DOHH2 (cell line): ENCODE measurements around the gene MAPKAPK2.

ENCODE experiments used
- H3F3A ChIP-seq: fragments of 200-600 bp; sonication (generic), shearing (Covaris generic); 2 replicates; pipeline ENCODE4 v1.6.0; 2016; ENCODE audit warnings: antibody characterized with exemption, mild to moderate bottlenecking; ENCODE audit not compliant: control insufficient read depth, insufficient read depth
- H3K27ac ChIP-seq: fragments of 200-600 bp; sonication (generic); 2 replicates; pipeline ENCODE4 v1.5.1; 2014; ENCODE audit warnings: low read depth, mild to moderate bottlenecking, low read length, moderate library complexity
- H3K27me3 ChIP-seq: fragments of 200-600 bp; sonication (generic); 2 replicates; pipeline ENCODE4 v1.6.1; 2014; ENCODE audit warnings: mild to moderate bottlenecking, low read length, mixed read lengths; ENCODE audit not compliant: control insufficient read depth
- H3K36me3 ChIP-seq: fragments of 200-600 bp; sonication (generic); 2 replicates; pipeline ENCODE4 v1.6.1; 2014; ENCODE audit warnings: mild to moderate bottlenecking, low read length, moderate library complexity, mixed read lengths; ENCODE audit not compliant: control insufficient read depth
- H3K4me1 ChIP-seq: fragments of 200-600 bp; sonication (generic); 2 replicates; pipeline ENCODE4 v1.6.1; 2014; ENCODE audit warnings: mild to moderate bottlenecking, low read length, mixed read lengths; ENCODE audit not compliant: control insufficient read depth
- H3K4me2 ChIP-seq: fragments of 200-600 bp; sonication (generic); 2 replicates; pipeline ENCODE4 v1.6.0; 2014; ENCODE audit warnings: mild to moderate bottlenecking, low read length, moderate library complexity
- H3K4me3 ChIP-seq: fragments of 200-600 bp; sonication (generic); 2 replicates; pipeline ENCODE4 v1.5.1; 2014; ENCODE audit warnings: mild to moderate bottlenecking, low read length, mixed read lengths
- H3K79me2 ChIP-seq: fragments of 200-600 bp; sonication (generic); 2 replicates; pipeline ENCODE4 v1.6.1; 2014; ENCODE audit warnings: mild to moderate bottlenecking, low read length, mixed read lengths; ENCODE audit not compliant: control insufficient read depth
- H3K9me2 ChIP-seq: fragments of 200-600 bp; sonication (generic); replicated peaks from 2 replicates; pipeline ENCODE4 v1.6.1; 2014; ENCODE audit warnings: mild to moderate bottlenecking, low read length, mixed read lengths; ENCODE audit not compliant: control insufficient read depth
- H3K9me3 ChIP-seq: fragments of 200-600 bp; sonication (generic); 2 replicates; pipeline ENCODE4 v1.6.1; 2014; ENCODE audit warnings: antibody characterized with exemption, low read length, mixed read lengths; ENCODE audit not compliant: control insufficient read depth, insufficient read depth
- H4K20me1 ChIP-seq: fragments of 200-600 bp; sonication (generic); 2 replicates; pipeline ENCODE4 v1.6.0; 2014; ENCODE audit warnings: low read depth, mild to moderate bottlenecking, antibody characterized with exemption, low read length, moderate library complexity; ENCODE audit not compliant: control insufficient read depth, insufficient read depth
- CTCF ChIP-seq: fragments of 200-600 bp; sonication (generic); IDR thresholded peaks from one replicate; pipeline ENCODE4 v1.5.1; 2014; ENCODE audit warnings: antibody characterized with exemption, mild to moderate bottlenecking, low read depth, low read length; ENCODE audit not compliant: poor library complexity, severe bottlenecking
- EZH2phosphoT487 ChIP-seq: fragments of 200-600 bp; sonication (generic); IDR thresholded peaks from 2 replicates; pipeline ENCODE4 v1.6.1; 2017; ENCODE audit warnings: borderline replicate concordance, mild to moderate bottlenecking, antibody characterized with exemption, low read length, moderate library complexity, mixed read lengths

MAPKAPK2 gene

DNA sequence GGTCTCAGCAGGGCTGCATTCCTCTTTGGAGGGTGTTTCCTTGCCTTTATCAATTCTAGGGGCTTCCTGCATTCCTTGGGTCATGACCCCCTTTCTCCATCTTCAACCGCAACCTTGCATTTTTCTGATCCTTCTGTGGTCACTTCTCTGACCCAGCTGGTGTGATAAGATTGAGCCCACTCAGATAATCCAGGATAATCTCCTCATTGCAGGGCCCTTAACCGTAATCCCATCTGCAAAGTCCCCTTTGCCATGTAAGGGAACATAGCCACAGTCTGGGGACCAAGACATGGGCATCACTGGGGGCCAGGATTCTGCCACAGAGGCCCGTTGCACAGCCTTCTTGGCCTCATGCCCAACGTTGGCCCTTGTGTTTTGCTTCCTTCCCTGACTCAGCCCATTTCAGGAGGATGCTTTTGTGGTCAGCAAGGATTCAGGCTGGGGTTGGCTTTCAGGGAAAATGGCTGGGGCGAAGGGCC, 50.9 kb downstream of the MAPKAPK2 start:
- no peak overlapping the region for H3K27ac ChIP-seq
- H3K36me3 ChIP-seq = peaks cover 12% of the 10 kb centered on the region; the same call in 1 of the 2 replicates

GRCh38 chr1:206736878-206737728, 52.4 kb downstream of the MAPKAPK2 start:
- Histone ChIP-seq H4K20me1 (peaks cover 4% of the 10 kb centered on the region), H3K4me2 (no peak overlapping the region), H3K9me2 (no peaks in the 10 kb centered on the region), H3K36me3 (peaks cover 4% of the 10 kb centered on the region; the same call in 1 of the 2 replicates), H3K4me3 (no peak overlapping the region), H3K27me3 (peaks cover 17% of the 10 kb centered on the region), H3F3A (peaks cover 12% of the 10 kb centered on the region), H3K27ac (no peak overlapping the region), H3K9me3 (no peaks in the 10 kb centered on the region), H3K4me1 (peaks cover 41% of the 10 kb centered on the region), H3K79me2 (no peaks in the 10 kb centered on the region)
- TF ChIP-seq EZH2phosphoT487 = no peak
- no peak for TF ChIP-seq CTCF

More for the DNA sequence above, 50.9 kb downstream of the MAPKAPK2 start:
- H3F3A ChIP-seq = peaks cover 12% of the 10 kb centered on the region
- H3K9me3 ChIP-seq = no peaks in the 10 kb centered on the region
- no peaks in the 10 kb centered on the region for H3K79me2 ChIP-seq
- peaks cover 34% of the 10 kb centered on the region for H3K4me1 ChIP-seq
- no peak overlapping the region for H3K4me3 ChIP-seq
- H3K4me2 ChIP-seq = no peak overlapping the region
- peaks cover 1% of the 10 kb centered on the region; the same call in 1 of the 2 replicates for H3K27me3 ChIP-seq
- peaks cover 4% of the 10 kb centered on the region for H4K20me1 ChIP-seq
- TF ChIP-seq EZH2phosphoT487 = no peak
- TF ChIP-seq CTCF = no peak
- no peaks in the 10 kb centered on the region for H3K9me2 ChIP-seq

- H3K79me2 ChIP-seq = no peaks in the 10 kb centered on the region
- peaks cover 23% of the 10 kb centered on the region for H3K27me3 ChIP-seq
- peaks cover 12% of the 10 kb centered on the region for H3F3A ChIP-seq
- H3K9me3 ChIP-seq = no peaks in the 10 kb centered on the region
- H3K9me2 ChIP-seq = no peaks in the 10 kb centered on the region
- TF ChIP-seq CTCF = no peak
- TF ChIP-seq EZH2phosphoT487 = no peak
- peaks cover 41% of the 10 kb centered on the region for H3K4me1 ChIP-seq
- H4K20me1 ChIP-seq = peaks cover 4% of the 10 kb centered on the region
- no peak overlapping the region for H3K4me3 ChIP-seq
- H3K27ac ChIP-seq = no peak overlapping the region
- no peak overlapping the region for H3K4me2 ChIP-seq
- H3K36me3 ChIP-seq = peaks cover 2% of the 10 kb centered on the region; the same call in 1 of the 2 replicates
Measured at GRCh38 chr1:206737729-206738201, 53.1 kb downstream of the MAPKAPK2 start.
